T-helper 9 cell (primary cell): ENCODE data around the gene CSNK1D.
A peak's percentile ranks its signal among the peaks of the same experiment; 100 is the strongest.

Experiments
- DNase-seq: peaks from one replicate; pipeline ENCODE4 v3.0.0-alpha.2; 2020

CSNK1D gene

DNA sequence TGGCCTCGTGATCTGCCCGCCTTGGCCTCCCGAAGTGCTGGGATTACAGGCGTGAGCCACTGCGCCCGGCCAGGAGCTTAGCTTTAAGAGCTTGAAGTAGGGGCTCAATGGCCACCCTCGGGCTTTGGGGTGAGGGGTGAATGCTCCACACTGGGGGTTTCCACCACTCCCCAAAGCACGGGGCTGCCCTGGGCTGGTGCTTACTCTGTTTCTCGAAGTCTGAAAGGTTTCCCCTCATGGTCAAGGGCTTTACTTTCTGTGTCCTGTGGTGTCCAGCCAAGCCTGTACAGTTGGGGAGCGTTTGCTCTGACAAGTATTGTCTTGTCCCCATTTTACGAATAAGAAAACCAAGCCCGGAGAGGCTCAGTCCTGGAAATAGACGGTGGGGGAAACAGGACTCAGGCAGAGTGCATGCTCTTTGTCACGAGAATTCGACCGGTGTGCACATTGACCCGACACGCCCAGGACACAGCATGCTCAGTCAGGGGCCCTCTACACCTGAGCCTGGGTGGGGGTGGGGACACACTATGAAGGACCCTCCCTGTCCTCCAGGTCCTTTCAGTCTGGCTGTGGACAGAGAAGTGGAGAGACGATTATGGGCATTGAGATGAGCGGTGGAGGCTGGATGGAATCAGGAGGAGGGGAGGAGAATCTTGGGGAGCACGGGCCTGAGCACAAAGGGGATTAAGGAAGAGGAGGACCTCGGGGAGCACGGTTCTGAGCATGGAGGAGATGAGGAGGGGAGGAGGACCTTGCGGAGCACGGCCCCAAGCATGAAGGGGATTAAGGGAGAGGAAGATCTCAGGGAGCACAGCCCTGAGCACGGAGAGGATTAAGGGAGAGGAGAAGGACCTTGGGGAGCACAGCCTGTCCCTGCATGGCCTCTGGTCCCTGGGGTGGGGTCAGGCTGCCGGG lies 36.4 kb upstream of the CSNK1D start:
- no peak for DNase-seq

DNA sequence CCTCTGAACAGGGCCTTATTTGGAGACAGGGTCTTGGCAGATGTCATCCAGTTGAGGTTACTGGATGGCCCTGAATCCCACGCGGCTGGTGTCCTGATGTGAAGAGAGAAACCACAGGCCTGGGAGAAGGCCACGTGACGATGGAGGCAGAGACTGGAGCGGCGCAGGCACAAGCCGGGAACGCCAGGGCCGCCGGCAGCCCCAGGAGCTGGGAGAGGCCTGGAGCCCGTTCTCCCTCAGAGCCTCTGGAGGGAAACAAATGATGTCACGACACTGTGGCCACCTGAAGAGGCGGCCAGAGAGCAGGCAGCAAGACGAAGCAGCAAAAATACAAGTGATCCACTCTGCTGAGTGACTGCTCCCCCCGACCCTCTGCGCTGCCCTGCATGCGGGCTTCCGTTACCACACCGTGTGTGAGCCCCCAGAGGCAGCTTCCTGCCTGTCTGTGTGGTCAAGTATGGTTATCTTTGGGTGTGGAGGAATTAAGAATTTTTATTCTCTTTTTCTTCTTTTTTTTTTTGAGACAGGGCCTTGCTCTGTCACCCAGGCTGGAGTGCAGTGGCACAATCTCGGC lies 32.3 kb upstream of the CSNK1D start:
- DNase-seq: no peak

- DNase-seq: no peak
Measured at GRCh38 chr17:82304826-82305726, 31.6 kb upstream of the CSNK1D start.

DNA sequence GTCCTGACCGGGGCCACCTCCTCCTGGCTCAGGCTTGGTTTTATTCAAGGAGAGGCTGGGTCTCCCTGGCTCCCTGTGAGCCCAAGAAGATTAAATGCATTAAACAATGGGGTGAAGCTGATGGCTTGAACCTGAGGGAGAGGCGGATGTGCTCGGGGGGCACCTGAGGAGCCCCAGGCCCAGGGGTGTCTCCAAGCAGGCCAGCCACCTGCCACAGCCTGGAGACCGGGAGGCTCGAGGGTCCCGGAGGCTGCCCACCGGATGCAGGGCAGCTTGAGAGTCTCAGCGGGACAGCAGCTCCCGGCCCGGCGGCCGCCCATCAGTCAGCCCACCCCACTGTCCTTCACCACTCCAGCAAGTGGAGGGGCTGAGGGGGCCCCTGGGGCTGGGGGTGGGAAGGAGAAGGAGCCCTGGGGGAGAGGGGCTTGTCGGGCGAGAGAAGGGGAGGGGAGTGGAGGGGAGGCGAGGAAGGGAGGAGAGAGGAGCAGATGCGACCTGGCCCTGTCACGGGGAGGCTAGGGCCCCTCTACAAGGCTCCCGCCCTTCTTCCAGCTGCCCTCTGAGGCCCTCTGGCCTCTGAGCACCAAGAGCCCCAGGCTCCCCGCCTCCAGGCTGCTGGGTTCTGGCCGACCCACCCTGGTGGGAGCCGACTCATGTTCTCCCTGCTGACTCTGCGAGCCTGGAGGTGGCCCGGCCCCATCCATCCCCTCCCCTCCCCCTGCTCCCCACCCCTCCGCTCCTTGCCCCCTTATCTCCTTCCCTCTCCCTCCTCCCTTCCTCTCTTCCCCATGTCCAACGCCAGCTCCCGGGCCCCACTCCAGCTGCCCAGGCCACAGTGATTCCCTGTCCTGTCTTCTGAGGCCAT lies 30.7 kb upstream of the CSNK1D start:
- DNase-seq: no peak

DNA sequence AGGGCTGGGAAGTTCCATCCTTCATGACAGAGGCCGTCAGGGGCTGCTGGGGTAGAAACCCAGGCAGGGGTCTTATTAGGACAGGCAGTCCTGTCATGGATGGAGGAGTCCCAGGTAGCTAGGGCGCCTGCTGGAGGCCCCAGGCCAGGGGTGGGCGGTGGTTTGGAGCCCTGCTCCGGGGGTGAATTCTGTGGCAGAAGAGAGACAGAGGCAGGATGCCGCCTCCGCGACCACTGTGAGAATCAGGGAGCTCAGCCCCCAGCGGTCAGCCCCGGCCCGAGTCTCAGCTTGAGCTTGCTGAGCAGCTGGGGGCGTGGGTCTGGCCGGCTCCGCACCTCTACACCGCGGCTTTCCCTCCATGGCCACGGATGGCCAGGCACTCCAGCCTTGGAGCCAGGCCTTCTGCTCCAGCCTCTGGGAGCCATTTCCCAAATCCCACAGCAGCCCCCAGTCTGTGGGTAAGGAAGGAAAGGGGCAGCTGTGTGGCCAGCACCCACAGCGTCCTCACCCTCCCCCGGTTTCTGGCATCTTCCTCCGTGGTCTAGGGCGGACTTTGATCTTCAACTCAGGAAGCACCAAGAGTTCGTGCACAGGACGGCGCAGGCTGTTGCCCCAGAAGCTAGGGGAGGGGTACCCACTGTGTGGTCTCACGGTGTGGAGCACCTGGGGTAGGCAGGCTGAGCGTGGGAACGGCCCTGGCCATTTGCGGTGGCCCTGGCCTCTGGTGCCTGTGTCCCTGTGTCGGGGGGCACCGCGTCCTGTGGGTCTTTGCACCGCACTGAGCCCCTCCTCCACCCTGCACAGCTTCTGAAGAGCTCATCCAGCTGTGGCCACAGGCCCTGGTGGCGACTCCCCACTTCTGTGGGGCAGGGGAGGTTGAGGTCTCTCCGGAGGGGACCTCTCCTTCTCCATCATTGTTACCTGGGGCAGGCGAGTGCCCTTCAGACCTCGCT lies 29.8 kb upstream of the CSNK1D start:
- DNase-seq: peak; percentile 39

- DNase-seq: no peak
Measured at GRCh38 chr17:82302568-82302963, 29.1 kb upstream of the CSNK1D start.

DNA sequence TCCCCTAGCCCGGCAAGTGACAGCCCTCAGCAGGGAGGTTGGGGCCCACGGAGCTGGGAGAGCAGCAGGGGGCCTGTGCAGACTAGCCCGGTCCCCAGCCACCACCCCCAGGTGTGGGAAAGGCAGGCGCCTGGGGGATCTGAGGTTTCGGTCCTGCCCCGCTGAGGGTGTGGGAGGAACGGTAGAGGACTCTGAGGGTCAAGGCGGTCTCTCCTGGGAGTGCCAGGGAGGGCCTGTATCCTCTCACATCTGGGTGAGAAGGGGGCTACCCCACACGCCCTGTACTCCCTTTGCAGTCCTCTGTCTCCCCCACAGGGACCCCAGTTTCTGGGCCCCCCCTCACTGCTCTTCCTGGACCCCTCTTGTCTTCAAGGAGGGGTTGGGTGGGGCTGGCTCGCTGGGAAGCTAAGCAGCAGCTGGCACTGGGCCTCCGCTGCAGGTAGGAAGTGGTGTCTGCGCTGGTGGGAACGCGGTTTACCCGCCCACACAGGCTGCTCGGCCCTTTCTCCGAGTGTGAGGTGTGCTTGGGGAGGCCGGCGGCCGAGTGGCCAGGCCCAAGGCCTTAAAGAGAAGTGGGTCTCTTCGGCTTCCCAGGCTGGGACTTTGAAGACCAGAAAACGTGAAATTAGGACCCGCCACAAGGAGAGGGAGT lies 28.5 kb upstream of the CSNK1D start:
- peak; percentile 43 for DNase-seq

DNA sequence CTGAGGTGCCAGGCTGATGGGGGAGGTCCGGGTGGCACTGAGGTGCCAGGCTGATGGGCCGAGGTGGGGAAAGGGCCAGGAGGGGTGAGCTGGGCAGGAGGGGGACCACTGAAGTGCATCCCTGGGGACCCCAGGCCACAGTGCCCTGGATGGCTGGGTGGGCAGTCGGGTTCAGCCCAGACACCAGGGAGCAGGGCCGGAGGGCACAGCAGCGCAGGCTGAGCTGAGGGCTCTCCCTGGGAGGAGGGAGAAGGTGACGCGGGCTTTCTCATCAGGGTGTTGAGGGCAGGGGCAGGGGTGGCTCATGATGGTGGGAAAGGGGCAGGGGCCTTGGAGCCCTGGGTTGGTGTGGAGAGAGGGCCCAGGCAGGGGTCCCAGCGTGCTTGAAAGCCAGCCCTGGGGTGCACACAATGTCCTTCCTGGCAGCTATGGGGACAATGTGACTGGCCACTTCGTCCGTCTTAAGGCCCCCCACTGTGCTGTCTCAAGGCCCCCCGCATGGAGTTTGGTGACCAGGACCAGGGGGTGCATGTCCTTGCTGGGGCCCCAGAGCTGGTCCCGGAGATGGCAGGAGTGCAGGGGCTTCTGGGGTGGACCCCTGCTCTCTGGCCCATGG lies 27.9 kb upstream of the CSNK1D start:
- DNase-seq: no peak

DNA sequence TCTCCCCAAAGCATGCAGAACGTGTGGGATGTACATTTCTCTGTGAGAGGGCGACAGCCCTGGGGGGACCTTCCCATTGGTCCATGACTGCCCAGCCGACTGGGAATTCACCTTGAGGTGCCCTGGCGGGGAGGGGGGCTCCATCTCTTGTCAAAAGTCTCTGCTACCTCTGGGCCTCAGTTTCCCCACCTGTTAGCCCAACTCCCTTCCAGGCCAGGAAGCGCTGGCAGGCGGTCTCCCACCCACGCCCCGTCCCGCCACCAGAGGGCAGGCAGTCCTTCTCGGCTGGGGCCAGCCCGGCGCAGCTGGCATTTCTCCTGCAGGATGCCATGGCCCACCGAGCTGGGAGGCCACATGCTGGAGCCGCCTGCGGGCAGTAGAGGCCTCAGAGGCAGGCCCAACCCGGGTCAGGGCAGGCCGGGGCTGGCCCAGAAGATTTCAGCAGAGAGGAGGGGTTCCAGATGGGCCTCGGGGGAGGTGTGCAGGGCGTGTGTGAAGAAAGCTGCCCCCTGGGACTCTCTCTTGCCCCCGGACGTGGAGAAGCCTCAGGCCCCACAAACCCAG lies 27.3 kb upstream of the CSNK1D start:
- DNase-seq: peak; percentile 57

- DNase-seq: no peak
Measured at GRCh38 chr17:82300228-82300627, 26.7 kb upstream of the CSNK1D start.

DNA sequence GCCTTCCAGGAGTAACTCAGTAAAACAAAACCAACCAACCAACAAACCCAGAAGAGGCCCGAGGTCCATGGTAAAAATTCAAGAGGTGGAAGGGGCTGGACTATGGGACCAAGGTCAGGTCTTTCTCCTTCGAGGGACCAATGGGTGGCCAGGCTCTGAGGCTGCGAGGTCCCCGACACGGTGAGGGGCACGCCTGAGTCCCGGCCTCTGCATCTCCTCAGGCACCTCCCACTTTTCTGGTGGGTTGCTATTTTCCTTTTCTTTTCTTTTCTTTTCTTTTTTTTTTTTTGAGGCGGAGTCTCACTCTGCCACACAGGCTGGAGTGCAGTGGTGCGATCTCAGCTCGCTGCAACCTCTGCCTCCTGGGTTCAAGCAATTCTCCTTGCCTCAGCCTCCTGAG lies 26.0 kb upstream of the CSNK1D start:
- no peak for DNase-seq

DNA sequence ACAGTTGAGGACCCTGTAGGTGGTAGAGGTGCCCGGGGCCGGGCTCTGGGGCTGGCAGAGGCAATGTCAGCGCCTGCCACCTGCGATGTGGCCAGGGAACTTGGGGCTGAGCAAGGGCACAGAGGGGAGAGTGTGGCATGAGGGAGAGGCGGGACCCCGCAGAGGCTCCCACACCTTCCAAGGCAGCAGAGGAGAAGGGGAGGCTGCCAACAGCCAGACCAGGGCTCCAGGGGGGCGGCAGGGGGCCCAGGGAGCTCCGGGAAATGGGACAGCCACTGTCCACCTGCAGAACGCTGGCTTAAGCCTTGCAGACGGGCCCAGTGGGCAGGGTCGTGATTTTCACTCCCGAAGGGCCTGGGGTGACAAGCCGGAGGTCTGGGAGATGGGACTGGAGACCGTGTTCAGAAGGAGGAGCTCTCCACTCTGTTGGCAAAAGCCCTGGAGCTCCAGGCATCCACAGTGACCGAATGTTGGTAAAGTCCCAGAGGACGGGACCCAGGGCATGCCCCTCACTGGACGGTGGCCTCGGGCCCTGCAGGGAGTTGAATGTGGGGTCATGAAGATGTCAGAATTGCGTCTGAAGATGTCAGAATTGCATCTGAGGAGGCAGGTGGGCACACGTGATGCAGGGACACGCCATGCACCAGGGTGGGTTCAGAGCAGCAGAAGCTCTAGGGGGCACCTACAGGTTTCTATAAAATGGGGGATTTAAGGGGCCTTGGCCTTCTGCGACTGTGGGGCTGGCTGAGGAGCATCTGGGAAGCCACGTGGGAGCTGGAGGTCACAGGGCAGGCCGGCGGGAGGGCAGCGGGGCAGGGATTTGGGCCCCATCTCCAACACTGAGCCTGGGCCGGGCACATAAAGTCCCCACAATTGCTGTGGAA lies 25.3 kb upstream of the CSNK1D start:
- no peak for DNase-seq

DNA sequence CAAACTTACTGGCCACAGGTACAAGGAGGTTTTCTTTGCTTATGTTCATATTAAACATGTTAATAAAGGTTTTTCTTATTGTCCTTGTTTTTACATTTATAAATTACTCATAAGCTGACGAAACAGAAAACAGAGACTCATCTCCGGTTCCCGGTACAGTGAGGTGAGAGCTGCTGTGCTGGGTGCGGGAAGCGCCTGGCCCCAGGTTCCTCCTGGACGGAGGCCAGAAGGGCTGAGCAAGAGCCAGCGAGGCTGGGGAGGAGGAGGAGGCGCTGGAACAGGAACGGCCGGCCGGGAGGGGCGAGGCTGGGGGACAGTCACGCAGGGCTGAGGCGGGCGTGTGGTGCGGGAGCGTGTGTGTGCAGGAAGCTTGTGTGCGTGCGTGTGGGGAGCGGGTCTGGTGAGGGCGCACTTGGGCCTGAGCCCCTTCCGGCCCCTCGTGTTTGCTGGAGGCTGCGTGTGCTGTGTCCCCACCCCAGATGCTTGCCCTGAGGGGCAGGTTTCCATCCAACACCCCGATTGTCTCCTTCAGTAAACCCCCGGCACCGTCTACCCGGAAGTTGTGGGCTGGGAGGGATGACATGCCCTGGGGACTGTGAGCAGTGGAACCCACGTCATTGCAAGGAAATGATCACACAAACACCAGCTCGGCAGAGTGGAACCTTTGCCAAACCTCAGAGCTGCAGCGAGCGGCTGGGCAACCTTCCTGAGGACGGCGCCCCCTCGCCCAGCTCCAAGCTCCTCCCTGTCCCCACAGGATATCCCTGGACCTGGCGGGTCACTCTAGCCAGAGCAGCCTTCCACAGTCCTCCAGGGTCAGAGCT lies 24.4 kb upstream of the CSNK1D start:
- peak; percentile 84 for DNase-seq

DNA sequence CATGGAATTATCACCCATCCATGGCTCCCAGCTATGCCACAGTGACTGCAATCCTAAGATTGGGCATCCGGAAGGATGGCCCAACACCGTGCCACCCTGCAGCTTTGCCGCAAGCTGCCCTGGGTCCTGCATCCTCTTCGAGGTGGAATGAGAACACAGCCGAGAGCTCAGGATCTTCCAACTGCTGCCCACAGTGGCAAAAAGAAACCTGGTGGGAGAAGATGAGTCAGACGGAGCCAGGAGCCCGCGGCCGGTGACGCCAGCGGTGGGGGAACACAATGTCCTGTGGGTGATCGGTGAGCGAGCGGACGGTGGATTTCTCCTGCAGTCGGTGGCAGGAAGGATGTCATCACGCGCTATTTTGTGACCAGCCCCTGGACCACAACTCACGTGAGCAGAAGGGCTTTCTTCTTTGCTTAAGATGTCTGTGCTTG lies 23.8 kb upstream of the CSNK1D start:
- peak; percentile 80 for DNase-seq

DNA sequence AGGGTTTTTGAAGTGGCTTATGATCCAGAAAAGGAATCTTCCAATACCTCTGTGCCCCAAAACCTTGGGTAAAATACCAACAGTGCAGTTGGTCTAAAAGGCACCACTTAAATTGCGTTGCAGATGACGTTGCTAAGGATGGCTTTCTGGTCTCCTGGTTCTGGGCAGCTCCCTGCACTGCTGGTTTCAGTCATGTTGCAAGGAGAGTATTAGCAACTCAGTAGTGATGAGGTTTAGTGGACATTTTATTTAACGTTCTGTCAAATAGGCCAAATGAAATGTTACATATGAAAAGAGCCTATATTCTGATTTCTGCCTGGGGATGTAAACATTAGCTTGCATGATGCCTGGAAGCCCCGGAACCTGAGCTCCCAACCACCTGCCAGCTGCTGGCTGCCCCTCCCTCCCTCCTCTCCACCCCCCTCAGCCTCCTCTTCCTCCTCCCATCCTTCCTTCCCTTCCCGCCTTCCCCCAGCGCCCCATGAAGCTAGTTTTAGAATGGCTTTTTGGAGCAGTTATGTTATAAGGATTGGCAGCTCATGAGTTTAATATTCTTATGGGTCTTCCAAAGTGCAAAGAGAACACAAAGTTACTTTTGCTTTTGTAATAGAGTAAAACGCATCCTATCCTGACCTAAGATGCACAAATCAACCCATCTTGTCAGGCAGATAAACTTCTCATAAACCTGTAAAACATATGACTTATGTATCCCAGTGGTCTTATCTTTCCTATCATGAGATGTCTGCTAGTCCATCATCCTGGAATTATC lies 23.2 kb upstream of the CSNK1D start:
- DNase-seq: no peak

GRCh38 chr17:82295472-82295814 lies 21.9 kb upstream of the CSNK1D start:
- DNase-seq: no peak
